Activated CD8-positive, alpha-beta memory T cell treated with anti-CD3 and anti-CD28 coated beads, Interleukin-2, amount 10 ng/mL, durations not matched to agents 7 days and 5 days (primary cell): ENCODE measurements around the gene RHBG. TPM values are rescaled to one million over a fixed set of nuclear protein-coding genes. Genes with fewer than 3 reads are reported as not detected.
"Not testable (repeated sequence)": the region's sequence is repeated elsewhere in the genome, so short reads cannot be mapped to it uniquely, and the experiment has no call there.

Experiments used
- ATAC-seq: fragments of 150-1000 bp; cut with Tn5 transposase; one replicate; pipeline ENCODE4 v1.10.0; 2021; ENCODE audit warnings: moderate library complexity
- CTCF ChIA-PET: fragments of 350-600 bp; sonication (Branson Sonifier 250); formaldehyde crosslinking; loops from one replicate; lab custom pipeline; 2021; ENCODE audit warnings: antibody characterized with exemption; lab: Charles Lee
- DNase-seq: peaks from one replicate; pipeline ENCODE4 v3.0.0-alpha.2; 2020
- H3K27ac Mint-ChIP-seq: one replicate; pipeline ENCODE4 v1.8.0; 2021; ENCODE audit warnings: mild to moderate bottlenecking, mixed read lengths
- H3K27me3 Mint-ChIP-seq: one replicate; pipeline ENCODE4 v1.8.0; 2021; ENCODE audit warnings: mixed read lengths
- H3K36me3 Mint-ChIP-seq: one replicate; pipeline ENCODE4 v1.8.0; 2021; ENCODE audit warnings: mild to moderate bottlenecking, mixed read lengths
- H3K4me1 Mint-ChIP-seq: one replicate; pipeline ENCODE4 v1.8.0; 2021; ENCODE audit warnings: mixed read lengths
- H3K4me3 Mint-ChIP-seq: one replicate; pipeline ENCODE4 v1.8.0; 2021; ENCODE audit warnings: mild to moderate bottlenecking, moderate library complexity, mixed read lengths
- H3K9me3 Mint-ChIP-seq: one replicate; pipeline ENCODE4 v1.8.0; 2022; ENCODE audit warnings: low read depth, mixed read lengths
- total RNA-seq, 2 experiments: library from RNA; stranded (reverse); gene quantifications; one replicate each; pipeline ENCODE4 v1.2.3, GENCODE V29; 2021

RHBG gene
- not detected for total RNA-seq

DNA sequence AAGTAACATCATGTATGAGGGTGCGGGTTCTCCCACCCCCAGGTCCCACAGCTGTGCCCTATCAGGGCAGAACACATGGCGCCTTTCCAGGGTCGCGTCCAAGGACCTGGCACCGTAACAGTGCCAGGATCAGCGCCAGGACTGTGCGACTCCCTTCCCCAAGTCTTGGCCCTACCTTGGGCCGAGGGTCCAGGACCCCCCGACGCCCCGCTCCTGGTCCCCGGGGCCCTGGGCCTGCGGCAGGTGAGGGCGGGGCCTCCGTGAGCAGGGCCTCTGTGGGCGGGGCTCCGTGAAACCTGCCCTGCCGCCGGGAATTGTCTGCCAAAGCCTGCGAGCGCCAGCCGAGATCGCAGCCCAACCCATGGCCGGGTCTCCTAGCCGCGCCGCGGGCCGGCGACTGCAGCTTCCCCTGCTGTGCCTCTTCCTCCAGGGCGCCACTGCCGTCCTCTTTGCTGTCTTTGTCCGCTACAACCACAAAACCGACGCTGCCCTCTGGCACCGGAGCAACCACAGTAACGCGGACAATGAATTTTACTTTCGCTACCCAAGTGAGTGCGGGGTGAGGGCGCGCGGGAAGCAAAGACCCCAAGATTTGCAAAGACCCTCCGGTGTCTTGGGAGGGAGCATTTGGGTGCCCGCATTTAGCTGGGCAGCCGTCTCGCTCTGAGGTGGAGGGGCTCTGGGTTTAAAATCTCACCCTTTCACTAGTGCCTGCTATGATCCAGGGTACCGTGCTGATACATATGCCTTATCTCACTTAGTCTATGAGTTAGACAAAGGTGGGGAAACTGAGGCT is at the start of gene RHBG:
Gene RHBG (plus strand): TSS at position 323 of the 796 bp plus-strand sequence. CDS start 39 bp downstream, at position 362.
- CTCF ChIA-PET = interaction anchor here (1.9 kb wide), 1 partner anchor 17 kb away, joined by 8 read pairs; no protein-coding TSS in a partner anchor
- Mint-ChIP-seq H3K36me3 (no peaks in the 10 kb centered on the region), H3K9me3 (no peaks in the 10 kb centered on the region), H3K4me3 (peak within 1 kb of the TSS; percentile 21), H3K27me3 (peaks cover 59% of the 10 kb centered on the region), H3K4me1 (peaks cover 3% of the 10 kb centered on the region), H3K27ac (no peak within 1 kb of the TSS)
- ATAC-seq (peak; percentile 30), DNase-seq (no peak)

DNA sequence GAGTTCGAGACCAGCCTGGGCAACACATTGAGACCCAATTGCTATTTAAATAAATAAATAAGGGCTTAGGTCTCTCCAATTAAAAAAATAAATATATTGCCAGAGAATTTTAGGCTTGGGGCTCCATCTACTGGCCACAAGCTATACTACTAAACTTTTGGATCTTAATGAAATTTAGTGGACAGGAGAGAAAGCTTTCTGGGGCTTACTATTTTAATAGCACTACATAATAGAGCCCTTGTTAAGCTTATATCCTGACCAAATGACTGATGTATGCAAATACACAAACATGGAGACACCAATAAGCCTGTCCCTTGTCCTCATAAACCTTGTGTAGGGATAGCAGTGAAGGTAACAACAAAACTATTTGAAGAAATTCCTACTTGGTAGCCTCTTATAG is 49.3 kb upstream of the RHBG start:
- Mint-ChIP-seq H3K4me1 (no peaks in the 10 kb centered on the region), H3K27ac (no peak overlapping the region), H3K27me3 (no peaks in the 10 kb centered on the region), H3K36me3 (peaks cover 53% of the 10 kb centered on the region), H3K9me3 (no peaks in the 10 kb centered on the region), H3K4me3 (no peak overlapping the region)
- CTCF ChIA-PET = interaction anchor here (0.7 to 2.9 kb wide), 23 partner anchors 9 to 228 kb away, joined by 3 to 29 read pairs (median 5); partner anchors contain the start of genes CCT3, SEMA4A, SMG5 and TMEM79
- ATAC-seq = no peak
- DNase-seq = no peak

DNA sequence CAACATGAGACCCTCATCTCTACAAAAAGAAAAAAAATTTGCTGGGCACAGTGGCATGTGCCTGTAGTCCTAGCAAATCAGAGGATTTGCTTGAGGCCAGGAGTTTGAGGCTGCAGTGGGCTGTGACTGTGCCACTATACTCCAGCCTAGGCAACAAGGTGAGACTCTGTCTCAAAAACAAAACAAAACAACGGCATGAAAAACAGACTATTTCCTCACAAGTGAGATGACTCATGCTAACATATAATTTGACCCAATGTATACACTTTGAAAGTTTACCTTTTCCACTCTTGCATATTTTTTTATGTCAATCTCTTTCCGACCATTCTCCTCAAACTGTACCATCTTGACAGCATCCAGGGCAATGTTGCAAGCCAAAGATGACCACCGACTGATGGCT is 48.5 kb upstream of the RHBG start:
- Mint-ChIP-seq H3K36me3 (peaks cover 53% of the 10 kb centered on the region), H3K27ac (no peak overlapping the region), H3K27me3 (no peaks in the 10 kb centered on the region), H3K4me3 (no peak overlapping the region), H3K4me1 (no peaks in the 10 kb centered on the region), H3K9me3 (no peaks in the 10 kb centered on the region)
- no peak for ATAC-seq
- no peak for DNase-seq
- CTCF ChIA-PET = interaction anchor here (1.4 to 2.9 kb wide), 2 partner anchors 10 to 95 kb away, joined by 7 to 11 read pairs; no protein-coding TSS in a partner anchor

DNA sequence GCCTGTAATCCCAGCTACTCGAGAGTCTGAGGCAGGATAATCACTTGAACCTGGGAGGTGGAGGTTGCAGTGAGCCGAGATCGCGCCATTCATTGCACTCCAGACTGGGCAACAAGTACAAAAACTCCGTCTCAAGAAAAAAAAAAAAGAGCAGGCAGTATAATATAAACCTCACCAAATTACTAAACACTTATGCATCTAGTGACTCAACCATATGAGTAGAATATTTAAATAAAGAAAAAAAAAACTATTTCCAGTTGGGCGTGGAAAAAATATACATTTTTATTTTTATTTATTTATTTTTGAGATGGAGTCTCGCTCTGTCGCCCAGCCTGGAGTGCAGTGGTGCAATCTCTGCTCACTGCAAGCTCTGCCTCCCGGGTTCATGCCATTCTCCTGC is 45.8 kb upstream of the RHBG start:
- H3K9me3 Mint-ChIP-seq, H3K27me3 Mint-ChIP-seq, H3K4me1 Mint-ChIP-seq, H3K27ac Mint-ChIP-seq, H3K4me3 Mint-ChIP-seq, CTCF ChIA-PET, DNase-seq, ATAC-seq: not testable (repeated sequence)
- H3K36me3 Mint-ChIP-seq = peaks cover 38% of the 10 kb centered on the region

- no peaks in the 10 kb centered on the region for H3K9me3 Mint-ChIP-seq
- peaks cover 31% of the 10 kb centered on the region for H3K4me1 Mint-ChIP-seq
- peaks cover 39% of the 10 kb centered on the region for H3K36me3 Mint-ChIP-seq
- ATAC-seq (no peak), DNase-seq (peak; percentile 45)
- CTCF ChIA-PET = interaction anchor here (0.8 to 3.5 kb wide), 9 partner anchors 10 to 194 kb away, joined by 3 to 16 read pairs (median 5); no protein-coding TSS in a partner anchor
- peak overlapping the region; percentile 89 for H3K27ac Mint-ChIP-seq
- no peaks in the 10 kb centered on the region for H3K27me3 Mint-ChIP-seq
- peak overlapping the region; percentile 95 for H3K4me3 Mint-ChIP-seq
These were observed 32.8 kb upstream of the RHBG start for GRCh38 chr1:156336242-156336641.

DNA sequence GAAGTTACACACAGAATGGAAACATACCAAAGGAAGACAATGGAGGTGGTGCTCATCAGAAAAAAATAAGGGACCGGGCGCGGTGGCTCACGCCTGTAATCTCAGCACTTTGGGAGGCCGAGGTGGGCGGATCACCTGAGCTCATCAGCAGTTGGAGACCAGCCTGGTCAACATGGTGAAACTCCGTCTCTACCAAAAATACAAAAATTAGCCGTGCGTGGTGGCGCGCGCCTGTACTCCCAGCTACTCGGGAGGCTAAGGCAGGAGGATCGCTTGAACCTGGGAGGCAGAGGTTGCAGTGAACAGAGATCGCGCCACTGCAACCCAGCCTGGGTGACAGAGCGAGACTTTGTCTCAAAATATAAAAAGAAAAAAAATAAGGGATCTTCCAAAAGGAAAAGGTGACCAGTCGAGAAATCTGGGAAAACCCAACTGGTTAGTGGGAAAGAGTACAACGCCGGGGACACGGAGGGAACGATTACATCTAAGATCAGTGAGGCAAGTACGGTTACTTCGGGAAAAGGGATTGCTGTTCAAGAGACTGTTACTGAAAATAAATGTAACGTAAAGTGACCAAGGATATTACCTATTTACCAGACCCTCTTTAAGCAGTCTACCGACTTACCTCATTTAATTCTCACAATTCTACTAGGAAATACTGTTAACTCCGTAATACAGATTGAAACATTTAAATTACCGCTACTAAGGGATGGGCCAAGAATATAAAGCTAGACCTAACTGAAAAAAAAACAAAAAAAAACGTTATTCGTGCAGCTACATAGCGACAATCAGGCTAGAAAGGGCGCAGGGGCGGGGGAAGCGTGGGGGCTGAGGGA is 31.7 kb upstream of the RHBG start:
- CTCF ChIA-PET = interaction anchor here (0.8 to 3.5 kb wide), 12 partner anchors 11 to 271 kb away, joined by 3 to 16 read pairs (median 4); partner anchors contain the start of gene GLMP
- ATAC-seq (peak; percentile 2), DNase-seq (peak; percentile 42)
- Mint-ChIP-seq H3K36me3 (peaks cover 34% of the 10 kb centered on the region), H3K27ac (peak overlapping the region; percentile 89), H3K4me3 (peak overlapping the region; percentile 95), H3K9me3 (no peaks in the 10 kb centered on the region), H3K27me3 (peaks cover 2% of the 10 kb centered on the region), H3K4me1 (peaks cover 31% of the 10 kb centered on the region)

DNA sequence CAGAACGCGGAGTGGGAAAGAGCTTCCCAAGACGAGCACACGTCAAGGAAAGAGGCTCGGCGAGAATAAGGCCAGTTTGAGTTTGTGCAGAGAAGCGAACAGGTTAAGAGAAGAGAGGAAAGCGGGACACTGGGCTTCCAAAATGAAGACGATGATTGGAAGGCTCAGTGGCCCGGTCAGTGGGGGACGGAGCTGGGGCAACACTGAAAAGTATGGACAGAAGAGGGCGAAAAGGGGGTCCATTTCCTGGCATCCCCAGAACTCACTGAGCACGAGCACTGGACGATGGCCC is 31.2 kb upstream of the RHBG start:
- peaks cover 31% of the 10 kb centered on the region for H3K4me1 Mint-ChIP-seq
- CTCF ChIA-PET = interaction anchor here (0.9 to 3.5 kb wide), 8 partner anchors 19 to 271 kb away, joined by 3 to 16 read pairs (median 4); partner anchors contain the start of gene GLMP

DNA sequence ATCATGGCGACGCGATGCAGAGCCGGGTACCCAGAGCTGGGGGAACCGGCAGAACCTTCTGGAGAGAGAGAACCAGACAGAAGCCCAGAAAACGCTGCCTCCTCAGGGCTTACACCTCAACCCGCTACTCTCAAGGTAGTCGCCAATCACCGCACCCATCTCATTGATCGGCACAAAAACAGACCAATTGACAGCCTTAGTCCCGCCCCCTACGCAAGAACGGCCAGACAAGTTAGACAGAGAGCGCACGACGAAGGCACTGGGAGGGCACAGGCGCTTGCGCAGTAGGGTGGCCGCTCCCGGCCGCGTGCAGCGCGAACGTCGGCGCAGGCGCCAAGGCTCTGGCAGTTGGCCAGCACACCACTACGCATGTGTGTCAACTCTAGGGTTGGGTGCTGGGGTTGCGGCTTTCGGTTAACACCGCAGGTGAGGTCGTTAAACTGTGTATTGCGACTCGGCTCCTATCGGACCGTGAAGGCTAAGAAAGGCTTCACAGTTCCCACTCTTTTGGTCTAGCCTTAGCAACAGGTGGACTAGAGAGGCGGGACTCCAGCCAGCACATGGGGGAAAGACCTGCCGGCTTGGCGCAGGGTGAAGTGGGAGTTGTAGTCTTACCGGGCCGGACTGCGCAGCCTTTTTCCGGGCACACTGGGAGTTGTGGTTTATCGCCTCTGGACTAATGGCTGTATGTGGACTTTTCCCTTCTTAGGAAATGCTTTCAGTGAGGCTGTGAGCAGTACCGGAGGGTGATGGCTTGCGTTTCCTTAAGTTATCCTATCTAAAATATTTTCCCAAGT is 30.6 kb upstream of the RHBG start, which contains the start of the genes CCT3 and TSACC:
Gene CCT3 (minus strand): TSS at position 113 of the 797 bp plus-strand sequence. CDS start 108 bp downstream, at position 5.
Gene TSACC (plus strand): TSS at position 347 of the 797 bp plus-strand sequence. CDS start 1,232 bp downstream, outside the sequence.
- peak within 1 kb of the TSS; percentile 95 for H3K4me3 Mint-ChIP-seq
- peaks cover 10% of the 10 kb centered on the region for H3K27me3 Mint-ChIP-seq
- DNase-seq (peak; percentile 99), ATAC-seq (peak; percentile 95)
- CTCF ChIA-PET = interaction anchor here (0.9 to 3.5 kb wide), 8 partner anchors 20 to 272 kb away, joined by 3 to 16 read pairs (median 4); partner anchors contain the start of gene GLMP
- peak within 1 kb of the TSS; percentile 89 for H3K27ac Mint-ChIP-seq
- H3K36me3 Mint-ChIP-seq = peaks cover 27% of the 10 kb centered on the region
- no peaks in the 10 kb centered on the region for H3K9me3 Mint-ChIP-seq
- H3K4me1 Mint-ChIP-seq = peaks cover 30% of the 10 kb centered on the region

More for the DNA sequence above, 31.2 kb upstream of the RHBG start:
- no peak for DNase-seq
- Mint-ChIP-seq H3K27ac (peak overlapping the region; percentile 89), H3K36me3 (peaks cover 30% of the 10 kb centered on the region), H3K9me3 (no peaks in the 10 kb centered on the region), H3K4me3 (peak overlapping the region; percentile 95), H3K27me3 (peaks cover 5% of the 10 kb centered on the region)
- no peak for ATAC-seq

DNA sequence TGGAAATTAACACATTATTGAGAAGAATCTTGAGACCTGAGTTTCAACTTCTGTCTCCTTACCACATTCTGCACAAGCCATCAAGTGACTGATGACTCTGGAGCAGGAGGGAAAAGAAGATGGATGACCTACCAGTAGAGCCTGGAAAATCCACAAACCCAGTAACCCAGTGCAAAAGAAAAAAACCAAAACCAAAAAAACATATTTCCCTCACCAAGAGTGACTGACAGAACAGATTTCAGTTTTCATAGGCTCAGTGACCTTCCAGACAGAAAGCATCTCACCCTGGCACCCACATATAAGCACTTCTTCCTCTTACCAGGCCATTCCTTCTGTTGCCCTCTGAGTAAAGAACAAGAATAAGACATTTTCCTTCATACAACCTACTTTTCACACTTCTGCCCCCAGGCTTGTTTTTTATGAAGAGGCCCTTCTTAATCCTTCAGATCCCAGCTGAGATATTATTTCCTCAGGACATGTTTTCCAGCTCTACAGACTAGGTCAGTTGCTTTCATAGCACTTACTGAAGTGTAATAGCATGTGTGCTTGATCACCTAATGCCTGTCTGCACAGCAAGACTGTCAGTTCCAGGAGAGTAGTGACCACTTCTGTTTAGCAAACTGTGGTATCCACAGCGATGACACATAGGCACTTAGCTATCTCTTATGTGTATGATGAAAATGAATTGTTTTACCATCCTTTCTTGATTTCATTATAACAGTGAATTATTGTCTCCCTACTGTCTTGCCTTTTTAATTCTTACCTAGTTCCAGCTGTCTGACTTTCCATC is 26.6 kb upstream of the RHBG start:
- peaks cover under 1% of the 10 kb centered on the region for H3K36me3 Mint-ChIP-seq
- H3K9me3 Mint-ChIP-seq = no peaks in the 10 kb centered on the region
- peaks cover 7% of the 10 kb centered on the region for H3K4me1 Mint-ChIP-seq
- no peak overlapping the region for H3K4me3 Mint-ChIP-seq
- ATAC-seq (no peak), DNase-seq (no peak)
- no peak overlapping the region for H3K27ac Mint-ChIP-seq
- CTCF ChIA-PET = interaction anchor here (1.3 to 1.5 kb wide), 3 partner anchors 43 to 282 kb away, joined by 3 to 6 read pairs (median 4); no protein-coding TSS in a partner anchor
- peaks cover 26% of the 10 kb centered on the region for H3K27me3 Mint-ChIP-seq

- DNase-seq = no peak
- Mint-ChIP-seq H3K27ac (no peak overlapping the region), H3K4me1 (peaks cover 2% of the 10 kb centered on the region), H3K36me3 (no peaks in the 10 kb centered on the region), H3K27me3 (peaks cover 37% of the 10 kb centered on the region), H3K4me3 (no peak overlapping the region), H3K9me3 (no peaks in the 10 kb centered on the region)
- CTCF ChIA-PET = interaction anchor here (0.6 to 1.0 kb wide), 2 partner anchors 41 kb away, joined by 3 read pairs; no protein-coding TSS in a partner anchor
- no peak for ATAC-seq
These were observed 24.6 kb upstream of the RHBG start for GRCh38 chr1:156344409-156344808.

DNA sequence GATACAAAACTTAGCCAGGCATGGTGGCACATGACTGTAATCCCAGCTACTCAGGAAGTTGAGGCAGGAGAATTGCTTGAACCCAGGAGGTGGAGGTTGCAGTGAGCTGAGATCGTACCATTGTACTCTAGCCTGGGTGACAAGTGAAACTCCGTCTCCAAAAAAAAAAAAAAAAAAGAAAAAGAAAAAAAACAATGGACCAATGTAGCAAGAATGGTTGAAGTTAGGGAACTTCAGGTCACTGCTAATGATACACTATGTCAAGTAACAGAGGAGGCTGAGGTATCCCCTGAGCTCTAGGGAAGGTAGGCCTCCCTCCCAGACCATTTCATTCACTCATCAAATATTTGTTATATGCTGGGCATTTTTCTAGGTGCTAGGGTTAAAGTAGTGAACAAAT is 23.0 kb upstream of the RHBG start:
- not testable (repeated sequence) for H3K4me1 Mint-ChIP-seq, ATAC-seq, DNase-seq, H3K27ac Mint-ChIP-seq, H3K4me3 Mint-ChIP-seq, H3K9me3 Mint-ChIP-seq, H3K36me3 Mint-ChIP-seq
- CTCF ChIA-PET = interaction anchor here (0.9 kb wide), 1 partner anchor 40 kb away, joined by 3 read pairs; no protein-coding TSS in a partner anchor
- peaks cover 44% of the 10 kb centered on the region for H3K27me3 Mint-ChIP-seq
